CD4-positive, alpha-beta T cell treated with Interferon alpha-2 for 1 hour (primary cell): Measurements from ENCODE around the gene NDUFB10.

Experiments
- DNase-seq, 2 donors: peaks; one replicate each; pipeline ENCODE4 v3.0.0-alpha.2; 2020 to 2022

The NDUFB10 gene

GRCh38 chr16:1989209-1990100 is 30.1 kb downstream of the NDUFB10 start, which contains the start of gene SYNGR3:
TSS of gene SYNGR3 (plus strand) at chr16:1989970. CDS start at chr16:1990103, 133 bp downstream.
- DNase-seq = no peak

- no peak for DNase-seq
Measured at GRCh38 chr16:1990101-1990350, 30.7 kb downstream of the NDUFB10 start.

GRCh38 chr16:1990351-1991134 is 31.2 kb downstream of the NDUFB10 start:
- peak; percentile 50 to 65 for DNase-seq

- peak; percentile 72 to 77 for DNase-seq
Measured at GRCh38 chr16:1991135-1991551, 31.8 kb downstream of the NDUFB10 start.

- DNase-seq = no peak
Measured at GRCh38 chr16:1991588-1991947, 32.2 kb downstream of the NDUFB10 start.

- DNase-seq = peak; percentile 97 to 99
Measured at GRCh38 chr16:1991948-1992703, 32.8 kb downstream of the NDUFB10 start.

- DNase-seq = no peak
Measured at GRCh38 chr16:1992704-1993317, 33.5 kb downstream of the NDUFB10 start.

GRCh38 chr16:1993731-1994131 is 34.4 kb downstream of the NDUFB10 start:
- DNase-seq = no peak

- DNase-seq = no peak
Measured at GRCh38 chr16:1997494-1998359, 38.4 kb downstream of the NDUFB10 start.

- no peak for DNase-seq
Measured at GRCh38 chr16:1998360-1998835, 39.1 kb downstream of the NDUFB10 start.

GRCh38 chr16:1998852-1999801 is 39.8 kb downstream of the NDUFB10 start:
- no peak for DNase-seq

GRCh38 chr16:1999866-2000514 is 40.7 kb downstream of the NDUFB10 start:
- no peak for DNase-seq

GRCh38 chr16:2001035-2001434 is 41.7 kb downstream of the NDUFB10 start:
- no peak for DNase-seq

- DNase-seq = no peak
Measured at GRCh38 chr16:2001456-2002355, 42.4 kb downstream of the NDUFB10 start.

GRCh38 chr16:2002406-2003230 is 43.3 kb downstream of the NDUFB10 start:
- no peak for DNase-seq

GRCh38 chr16:2003231-2003826 is 44.0 kb downstream of the NDUFB10 start:
- DNase-seq = no peak

- DNase-seq = peak; percentile 84 to 88
Measured at GRCh38 chr16:2003827-2004641, 44.7 kb downstream of the NDUFB10 start.
